Measurements from ENCODE around the gene PLEKHH2.
"Not testable (repeated sequence)": the region's sequence is repeated elsewhere in the genome, so short reads cannot be mapped to it uniquely, and the experiment has no call there.

PLEKHH2 gene

DNA sequence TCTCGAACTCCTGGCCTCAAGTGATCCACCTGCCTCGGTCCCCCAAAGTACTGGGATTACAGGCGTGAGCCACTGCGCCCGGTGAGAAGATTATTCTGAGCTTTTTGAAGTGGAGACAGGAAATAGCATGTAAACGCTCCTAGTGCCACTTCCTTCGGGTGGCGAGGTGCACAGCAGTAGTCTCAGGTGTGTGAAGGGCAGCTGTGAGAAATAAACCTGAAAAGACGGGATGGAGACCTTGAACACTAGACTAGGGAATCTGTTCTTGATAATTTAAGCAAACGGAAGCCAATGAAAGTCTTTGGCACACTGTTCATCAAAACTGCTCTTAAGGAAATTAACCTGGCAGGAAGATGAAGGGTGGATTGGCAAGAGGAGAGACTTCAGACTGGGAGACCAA, 439 bp upstream of the PLEKHH2 start:
- no peak for DNase-seq (ENCODE audit: low read depth)

DNA sequence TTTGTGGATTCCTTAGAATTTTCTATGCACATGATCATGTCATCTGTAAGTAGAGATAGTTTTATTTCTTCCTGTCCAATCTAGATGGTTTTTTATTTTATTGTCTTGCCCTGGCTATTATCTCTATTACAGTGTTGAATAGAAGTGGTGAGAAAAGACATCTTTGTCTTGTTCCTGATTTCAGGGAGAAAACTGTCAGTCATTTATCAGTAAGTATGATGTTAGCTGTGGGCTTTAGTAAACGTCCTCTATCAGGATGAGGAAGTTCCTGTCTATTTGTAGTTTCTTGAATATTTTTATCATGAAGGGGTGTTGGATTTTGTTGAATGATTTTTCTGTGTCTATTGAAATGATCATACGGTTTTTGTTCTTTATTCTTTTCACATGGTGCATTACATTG, 5.3 kb downstream of the PLEKHH2 start:
- DNase-seq (ENCODE audit: low read depth): no peak

- DNase-seq (ENCODE audit: low read depth): no peak
Observed at GRCh38 chr2:43643680-43644079, 6.6 kb downstream of the PLEKHH2 start.

GRCh38 chr2:43648994-43649701, 12.1 kb downstream of the PLEKHH2 start:
- DNase-seq (ENCODE audit: low read depth): no peak

DNA sequence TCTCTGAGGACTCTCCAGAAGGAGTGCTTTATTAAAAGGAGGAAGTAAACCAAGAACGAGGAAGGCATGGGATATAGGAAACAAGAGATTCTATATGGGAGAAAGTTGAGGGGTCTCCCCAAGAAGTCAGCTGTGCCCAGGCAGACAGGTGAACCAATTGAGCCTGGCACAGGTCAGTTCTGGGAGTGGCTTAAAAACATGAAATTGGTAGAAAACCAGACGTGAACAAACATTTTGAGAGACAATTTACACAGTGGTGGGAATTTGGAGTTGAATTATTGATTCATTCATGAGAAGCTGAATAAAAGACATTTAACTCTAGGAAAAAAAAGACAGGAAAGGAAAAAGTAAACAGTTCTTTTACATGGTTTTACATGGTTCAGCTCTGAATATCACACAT, 16.4 kb downstream of the PLEKHH2 start:
- no peak for DNase-seq (ENCODE audit: low read depth)

DNA sequence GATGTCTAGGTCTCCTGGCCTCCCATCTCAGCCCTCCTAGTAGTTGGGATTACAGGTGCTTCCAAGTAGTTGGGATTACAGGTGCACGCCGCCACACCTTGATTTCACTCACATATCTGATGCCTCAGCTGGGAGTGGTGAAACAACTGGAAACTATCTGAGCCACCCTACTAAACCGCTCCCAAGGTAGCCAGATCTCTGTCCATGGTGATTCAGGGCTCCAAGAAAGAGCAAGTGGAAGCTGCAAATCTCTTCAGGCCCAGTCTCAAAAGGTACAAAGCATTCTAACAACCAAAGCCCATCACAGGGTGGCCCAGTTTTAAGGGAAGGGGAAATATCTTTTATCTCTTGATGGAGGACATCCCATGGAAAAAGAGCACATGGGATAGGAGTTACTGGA, 20.2 kb downstream of the PLEKHH2 start:
- DNase-seq (ENCODE audit: low read depth): no peak

- DNase-seq (ENCODE audit: low read depth): no peak
Observed at GRCh38 chr2:43675646-43676321, 38.7 kb downstream of the PLEKHH2 start.

DNA sequence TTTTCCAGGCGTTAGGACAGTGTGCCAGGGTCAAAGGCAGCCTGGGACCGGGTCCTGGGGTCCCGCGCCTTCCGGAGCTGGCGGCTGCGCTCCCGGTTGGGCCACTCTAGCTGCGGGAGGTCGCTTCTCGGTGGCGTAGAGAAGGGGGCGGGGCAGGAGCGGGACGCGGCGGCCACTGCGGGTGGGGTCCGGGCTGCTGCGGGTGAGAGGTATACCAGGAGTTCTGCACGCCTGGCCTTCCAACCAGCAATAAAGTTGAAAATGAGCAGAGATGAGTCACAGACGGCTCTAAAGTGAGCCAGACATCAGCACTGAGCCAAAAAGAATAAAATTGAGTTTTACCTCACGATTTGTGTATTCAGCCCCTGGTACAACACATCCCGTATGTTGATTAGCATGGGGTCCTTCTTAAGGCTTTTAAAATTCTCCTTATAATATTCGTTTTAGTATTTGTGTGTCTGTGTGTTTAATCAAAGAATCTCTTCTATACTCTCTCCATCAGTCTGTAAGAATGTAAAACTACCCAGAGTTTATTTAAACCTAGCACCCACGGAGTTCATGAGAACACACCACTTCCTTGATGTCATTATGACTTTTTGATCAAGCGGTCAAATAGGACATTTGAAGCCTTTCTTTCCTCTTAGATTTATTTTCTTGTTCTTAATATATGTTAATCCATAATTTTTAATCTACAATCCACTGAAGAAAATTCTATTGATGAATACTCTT, 39.4 kb downstream of the PLEKHH2 start, which contains the start of gene C1GALT1C1L:
Gene C1GALT1C1L, minus strand, starts transcription at position 108 of the 729 bp plus-strand sequence. Its CDS starts 107 bp downstream, at position 1.
- DNase-seq (ENCODE audit: low read depth): peak; percentile 3

- not testable (repeated sequence) for DNase-seq (ENCODE audit: low read depth)
Observed at GRCh38 chr2:43677783-43678182, 40.7 kb downstream of the PLEKHH2 start.

DNA sequence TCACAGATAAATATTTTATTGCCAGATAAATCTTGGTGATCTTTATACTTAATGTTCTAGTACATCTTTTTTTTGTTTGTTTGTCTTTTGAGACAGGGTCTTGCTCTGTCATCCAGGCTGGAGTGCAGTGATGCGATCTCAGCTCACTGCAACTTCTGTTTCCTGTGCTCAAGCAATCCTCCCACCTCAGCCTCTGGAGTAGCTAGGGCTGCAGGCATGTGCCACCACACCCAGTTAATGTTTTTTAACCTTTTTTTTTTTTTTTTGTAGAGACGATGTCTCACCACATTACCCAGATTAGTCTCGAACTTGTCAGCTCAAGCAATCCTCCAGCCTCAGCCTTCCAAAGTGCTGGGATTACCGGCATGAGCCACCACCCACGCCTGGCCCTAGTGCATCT, 48.3 kb downstream of the PLEKHH2 start:
- no peak for DNase-seq (ENCODE audit: low read depth)

DNA sequence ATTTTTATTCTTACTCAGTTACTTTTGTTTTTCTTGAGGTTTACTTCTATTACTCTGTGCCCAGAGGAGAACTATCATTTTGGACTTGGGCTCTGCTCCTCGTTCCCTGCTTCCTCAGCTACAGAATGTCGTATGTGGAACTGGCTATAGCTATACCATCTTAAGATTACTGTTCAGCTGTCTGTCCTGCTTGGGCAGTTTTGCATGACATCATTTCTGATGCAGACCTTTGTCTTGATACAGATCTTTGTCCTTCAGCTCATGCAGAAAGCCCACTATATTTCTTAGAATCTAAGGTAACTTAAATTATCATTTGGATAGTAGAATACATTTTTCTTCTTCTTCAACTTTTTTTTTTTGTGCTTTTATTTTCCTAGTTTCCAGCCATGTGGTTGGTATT, 52.9 kb downstream of the PLEKHH2 start:
- no peak for DNase-seq (ENCODE audit: low read depth)

- DNase-seq (ENCODE audit: low read depth): no peak
Observed at GRCh38 chr2:43692428-43692994, 55.5 kb downstream of the PLEKHH2 start.

DNA sequence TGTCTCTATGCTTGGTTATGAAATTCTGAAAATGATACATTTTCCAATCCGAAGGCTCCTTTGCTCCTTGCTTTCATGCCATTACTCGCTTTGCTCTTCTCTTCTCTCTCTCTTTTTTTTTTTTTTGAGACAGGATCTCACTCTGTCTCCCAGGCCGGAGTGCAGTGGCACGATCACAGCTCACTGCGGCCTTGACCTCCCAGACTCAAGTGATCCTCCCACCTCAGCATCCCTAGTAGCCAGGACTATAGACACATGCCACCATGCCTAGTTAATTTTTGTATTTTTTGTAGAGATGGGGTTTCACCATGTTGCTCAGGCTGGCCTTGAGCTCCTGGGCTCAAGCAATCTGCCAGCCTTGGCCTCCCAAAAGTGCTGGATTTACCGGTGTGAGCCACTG, 61.1 kb downstream of the PLEKHH2 start:
- not testable (repeated sequence) for DNase-seq (ENCODE audit: low read depth)

DNA sequence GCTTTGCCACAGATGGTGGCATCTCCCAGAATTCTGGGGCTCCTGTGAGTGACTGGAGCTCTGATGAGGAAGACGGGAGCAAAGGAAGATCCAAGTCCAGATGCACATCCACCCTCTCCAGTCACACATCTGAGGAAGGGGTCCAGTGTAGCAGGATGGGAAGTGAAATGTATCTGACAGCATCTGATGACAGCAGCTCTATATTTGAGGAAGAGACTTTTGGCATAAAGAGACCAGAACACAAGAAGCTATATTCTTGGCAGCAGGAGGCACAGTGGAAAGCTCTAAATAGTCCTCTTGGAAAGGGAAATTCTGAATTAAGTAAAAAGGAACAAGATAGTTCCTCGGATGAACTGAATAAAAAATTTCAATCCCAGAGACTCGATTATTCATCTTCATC, 62.7 kb downstream of the PLEKHH2 start:
- no peak for DNase-seq (ENCODE audit: low read depth)

DNA sequence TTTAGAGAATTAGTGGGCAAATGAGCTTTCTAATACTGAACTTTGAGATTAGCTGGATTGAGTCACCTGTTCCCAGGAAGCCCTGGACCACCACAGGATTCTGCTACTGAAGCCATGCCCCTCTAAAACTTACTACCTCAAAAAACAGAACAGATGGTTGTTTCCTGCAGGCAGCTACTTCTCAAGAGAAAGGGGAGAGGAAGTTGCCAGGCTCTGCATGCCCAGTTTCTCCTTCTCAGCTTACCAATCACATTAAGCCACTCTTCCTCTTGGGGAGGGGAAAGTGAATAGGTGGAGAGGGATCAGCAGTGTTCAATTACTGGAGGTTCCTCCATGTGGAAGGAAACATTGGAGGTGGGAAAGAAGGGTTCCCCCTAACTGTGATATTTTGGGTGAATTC, 64.1 kb downstream of the PLEKHH2 start:
- no peak for DNase-seq (ENCODE audit: low read depth)

GRCh38 chr2:43707255-43708015, 70.4 kb downstream of the PLEKHH2 start:
- DNase-seq (ENCODE audit: low read depth): no peak

GRCh38 chr2:43708178-43708577, 71.1 kb downstream of the PLEKHH2 start:
- DNase-seq (ENCODE audit: low read depth): no peak

DNA sequence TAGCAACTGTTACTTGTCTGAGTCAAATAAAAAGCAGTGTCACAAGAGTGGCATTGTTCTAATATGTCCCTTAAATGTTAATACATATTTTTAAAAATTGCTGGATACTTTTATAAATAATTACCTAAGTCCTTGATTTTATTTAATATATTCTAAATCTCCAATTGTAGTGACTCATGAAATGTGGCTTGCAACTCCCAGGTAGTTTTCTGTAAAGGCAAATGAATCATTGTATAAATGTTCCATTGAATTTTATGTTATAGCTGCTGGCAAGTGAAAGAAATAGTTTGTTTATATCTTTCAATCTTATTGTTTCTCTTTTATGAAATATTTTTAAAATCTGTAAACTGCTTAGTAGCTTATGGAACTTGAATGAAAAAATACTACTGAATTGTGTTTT, 71.8 kb downstream of the PLEKHH2 start:
- no peak for DNase-seq (ENCODE audit: low read depth)

DNA sequence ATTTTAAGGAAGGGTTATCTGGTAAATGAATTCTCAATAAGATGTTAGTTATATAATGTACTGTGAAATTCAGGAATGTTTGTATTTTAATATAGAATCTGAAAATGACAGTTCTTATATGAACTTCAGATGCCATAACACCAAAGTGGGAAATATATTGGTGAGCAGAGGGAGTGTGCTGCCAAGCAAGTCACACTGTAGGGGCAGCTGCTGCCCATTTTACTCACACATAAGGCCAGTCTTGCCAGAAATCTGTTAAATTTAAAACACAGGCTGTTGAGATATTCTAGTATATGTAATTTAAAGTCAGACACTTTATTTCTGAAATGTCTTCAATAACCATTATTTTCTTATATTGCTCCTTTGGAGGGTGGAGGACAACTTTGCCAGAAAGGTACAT, 73.8 kb downstream of the PLEKHH2 start:
- DNase-seq (ENCODE audit: low read depth): no peak

DNA sequence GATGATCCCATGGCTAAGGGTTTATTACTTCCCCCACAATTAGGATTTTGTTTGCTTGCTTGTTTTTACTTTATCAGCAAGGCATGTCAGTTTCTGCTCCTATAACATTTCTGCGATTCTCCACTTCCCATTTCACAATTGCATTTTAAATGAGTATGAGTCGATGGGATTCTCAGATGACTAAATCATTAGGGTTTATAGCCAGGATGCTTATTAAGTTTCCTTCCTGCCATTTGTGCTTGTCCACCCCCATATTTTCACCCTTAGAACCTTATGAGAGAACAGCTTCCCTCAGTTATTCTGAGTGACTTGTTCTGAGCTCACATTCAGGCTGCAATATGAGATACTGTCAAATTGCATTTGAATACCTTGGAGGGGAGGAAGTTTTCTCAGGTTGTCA, 77.1 kb downstream of the PLEKHH2 start:
- DNase-seq (ENCODE audit: low read depth): no peak

DNA sequence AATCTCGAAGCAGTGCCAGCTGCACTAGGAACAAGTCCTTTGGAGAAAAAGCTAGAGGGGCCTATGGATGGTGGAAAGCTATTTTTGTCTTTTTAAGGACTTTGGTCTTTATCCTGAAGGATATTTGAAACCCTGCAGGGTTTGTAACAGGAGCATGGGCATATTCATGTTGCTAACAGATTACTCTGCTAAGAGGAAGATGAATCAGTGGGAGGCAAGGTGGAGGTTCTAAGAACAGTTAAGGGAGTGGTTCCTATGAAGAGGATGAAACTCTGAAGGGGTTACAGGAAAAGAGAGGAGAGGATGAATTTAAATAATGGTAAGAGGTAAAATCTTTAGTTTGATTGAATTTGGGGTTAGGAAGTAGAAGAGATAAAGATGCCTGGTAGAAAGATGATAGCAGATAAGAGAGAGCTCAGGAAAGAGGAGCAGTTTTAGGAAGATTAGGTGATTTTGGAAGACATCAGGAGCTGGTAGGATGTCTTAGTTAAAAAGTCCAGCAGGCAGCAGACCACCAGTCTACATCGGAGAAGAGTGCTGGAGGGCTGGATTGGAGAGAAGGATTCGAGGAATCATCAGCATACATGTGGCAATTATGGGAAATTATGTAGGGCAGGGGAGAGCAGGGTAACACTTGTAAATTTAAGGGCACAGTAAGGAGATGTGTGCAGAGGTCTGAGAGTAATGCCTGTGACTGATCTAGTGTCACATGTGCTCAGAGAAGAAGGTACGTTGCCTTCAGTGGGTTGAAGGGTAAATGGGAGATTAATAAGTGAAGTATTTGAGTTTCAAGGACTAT, 78.4 kb downstream of the PLEKHH2 start:
- no peak for DNase-seq (ENCODE audit: low read depth)

Measured in stimulated activated CD4-positive, alpha-beta T cell treated with anti-CD3 and anti-CD28 coated beads, Interleukin-2, amount 100 ng/mL, for 4 hours (primary cell).